NCI-H446 (cell line): ENCODE data around the gene TLR2.

Experiments used
- DNase-seq, 2 experiments: peaks; one replicate each; lab custom pipeline; 2025; lab: John Stamatoyannopoulos, UW

Gene TLR2, protein sequence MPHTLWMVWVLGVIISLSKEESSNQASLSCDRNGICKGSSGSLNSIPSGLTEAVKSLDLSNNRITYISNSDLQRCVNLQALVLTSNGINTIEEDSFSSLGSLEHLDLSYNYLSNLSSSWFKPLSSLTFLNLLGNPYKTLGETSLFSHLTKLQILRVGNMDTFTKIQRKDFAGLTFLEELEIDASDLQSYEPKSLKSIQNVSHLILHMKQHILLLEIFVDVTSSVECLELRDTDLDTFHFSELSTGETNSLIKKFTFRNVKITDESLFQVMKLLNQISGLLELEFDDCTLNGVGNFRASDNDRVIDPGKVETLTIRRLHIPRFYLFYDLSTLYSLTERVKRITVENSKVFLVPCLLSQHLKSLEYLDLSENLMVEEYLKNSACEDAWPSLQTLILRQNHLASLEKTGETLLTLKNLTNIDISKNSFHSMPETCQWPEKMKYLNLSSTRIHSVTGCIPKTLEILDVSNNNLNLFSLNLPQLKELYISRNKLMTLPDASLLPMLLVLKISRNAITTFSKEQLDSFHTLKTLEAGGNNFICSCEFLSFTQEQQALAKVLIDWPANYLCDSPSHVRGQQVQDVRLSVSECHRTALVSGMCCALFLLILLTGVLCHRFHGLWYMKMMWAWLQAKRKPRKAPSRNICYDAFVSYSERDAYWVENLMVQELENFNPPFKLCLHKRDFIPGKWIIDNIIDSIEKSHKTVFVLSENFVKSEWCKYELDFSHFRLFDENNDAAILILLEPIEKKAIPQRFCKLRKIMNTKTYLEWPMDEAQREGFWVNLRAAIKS

DNA sequence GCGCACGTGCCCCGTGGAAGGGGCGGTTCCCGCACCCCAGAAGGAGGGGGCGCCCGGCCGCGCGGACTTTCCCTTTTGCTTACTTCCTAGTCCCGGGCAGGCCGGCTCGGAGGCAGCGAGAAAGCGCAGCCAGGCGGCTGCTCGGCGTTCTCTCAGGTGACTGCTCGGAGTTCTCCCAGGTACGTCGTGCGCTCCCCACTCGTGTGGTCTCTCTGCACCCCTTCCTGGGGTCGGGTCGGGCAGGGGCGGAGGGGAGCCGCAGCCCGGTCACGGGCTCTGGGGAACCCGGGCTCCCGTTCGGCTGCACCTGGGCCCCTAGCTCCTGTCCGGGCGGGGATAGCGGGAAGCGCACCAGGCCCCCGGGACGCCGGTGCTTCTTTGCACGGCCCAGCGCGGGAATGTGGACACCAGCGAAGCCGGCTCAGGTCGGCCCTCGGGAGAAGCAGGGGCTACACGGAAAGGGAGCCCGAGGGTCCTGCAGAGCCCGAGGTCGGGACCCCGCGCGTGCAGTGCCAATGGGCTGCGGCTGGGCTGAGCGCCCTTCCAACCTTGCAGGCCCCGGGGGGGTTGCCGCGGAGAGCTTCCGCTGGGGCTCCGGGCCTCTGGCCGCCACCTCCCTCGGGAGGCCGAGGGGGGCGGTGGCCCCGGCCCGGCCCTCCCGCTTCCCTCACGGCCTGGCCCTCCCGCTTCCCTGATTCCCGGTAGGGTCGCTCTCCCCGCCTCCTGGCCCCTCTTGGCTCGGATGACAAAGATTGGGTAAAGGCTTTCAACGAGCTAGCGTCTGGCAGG is at the start of gene TLR2:
TSS of gene TLR2 (plus strand) at position 99 of the 789 bp plus-strand sequence. CDS start 18,628 bp downstream, outside the sequence.
- no peak for DNase-seq

DNA sequence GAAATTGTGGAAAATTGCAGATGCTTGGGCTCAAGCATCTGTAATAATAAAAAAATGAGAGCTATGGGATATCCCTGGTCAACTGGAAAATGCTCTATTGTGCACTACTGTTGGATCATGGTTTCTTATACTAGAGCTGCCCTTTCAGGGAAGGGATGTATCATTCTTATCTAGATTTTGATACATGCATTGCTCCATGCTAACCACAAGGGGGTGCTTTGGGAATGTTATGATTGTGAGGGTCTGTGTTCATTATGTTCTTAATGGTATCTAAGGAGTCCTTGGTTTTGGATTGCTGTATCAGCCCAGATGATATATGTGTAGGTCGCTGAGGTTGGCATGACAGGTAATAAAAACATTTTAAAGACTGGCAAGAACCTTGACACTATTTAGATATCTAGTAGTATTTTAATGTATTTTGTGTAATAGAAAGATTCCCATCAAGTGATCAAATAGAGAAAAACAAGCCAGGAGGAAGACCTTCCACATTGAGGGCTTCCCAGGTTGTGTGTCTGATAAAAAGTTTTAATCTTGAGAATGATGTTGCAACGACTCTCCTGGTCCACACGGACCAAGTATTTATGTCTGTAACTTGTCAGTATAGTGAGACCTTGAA is 49.2 kb upstream of the TLR2 start:
- DNase-seq: peak in 1 of 2 experiments; percentile 4

DNA sequence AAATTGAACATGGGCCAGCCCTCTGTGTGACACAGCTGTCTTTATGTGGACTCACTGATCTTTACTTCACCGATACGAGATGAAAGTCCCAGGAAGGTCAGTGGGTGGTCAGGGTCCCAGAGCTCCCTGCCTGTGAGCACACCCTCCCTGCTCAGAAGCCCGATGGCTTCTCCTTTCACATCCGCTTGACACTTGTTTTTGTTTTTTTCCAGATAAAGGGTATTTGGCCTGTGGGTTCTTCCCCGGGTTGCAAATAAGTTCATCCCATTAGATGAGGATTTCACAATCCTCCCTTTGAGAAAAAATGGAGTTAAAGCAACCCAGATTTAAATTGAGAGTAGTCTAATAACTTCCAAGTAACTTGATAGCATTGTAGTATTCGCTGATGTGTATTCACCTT is 48.2 kb upstream of the TLR2 start:
- DNase-seq: no peak

DNA sequence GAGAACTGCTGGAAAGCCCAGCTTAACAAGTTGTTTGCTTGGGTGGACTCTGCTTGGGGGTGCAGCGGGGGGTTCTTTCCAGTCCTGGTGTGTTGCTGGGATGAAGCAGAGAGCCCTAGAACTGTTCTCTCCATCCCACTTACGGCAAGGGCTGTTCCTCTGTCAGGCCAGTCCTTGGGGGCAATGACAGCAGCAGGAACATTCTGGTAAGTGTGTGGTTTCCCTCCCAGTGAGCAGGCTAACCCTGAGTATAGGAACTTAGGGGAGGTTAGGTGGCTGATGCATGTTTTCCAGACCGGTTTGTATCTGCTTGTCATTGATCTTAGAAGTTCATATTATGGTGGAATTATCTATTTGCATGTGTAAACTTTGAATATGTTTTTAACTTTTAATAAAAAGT is 46.9 kb upstream of the TLR2 start:
- no peak for DNase-seq

DNA sequence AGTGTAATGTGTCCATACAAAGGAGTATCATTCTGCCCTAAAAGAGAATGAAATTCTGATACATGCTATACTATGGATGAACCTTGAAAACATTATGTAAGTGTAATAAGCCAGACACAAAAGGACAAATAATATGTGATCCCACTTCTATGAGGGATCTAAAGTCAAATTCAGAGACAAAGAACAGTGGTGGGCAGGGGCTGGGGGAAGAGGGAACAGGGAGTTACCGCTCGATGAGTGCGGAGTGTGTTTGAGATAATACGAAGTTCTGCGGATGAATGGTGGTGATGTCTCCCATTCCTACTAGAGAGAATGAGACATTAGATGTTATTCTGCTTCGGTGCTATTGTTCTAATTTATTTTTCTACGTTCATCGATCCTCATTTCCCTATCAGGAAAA is 46.1 kb upstream of the TLR2 start:
- no peak for DNase-seq

DNA sequence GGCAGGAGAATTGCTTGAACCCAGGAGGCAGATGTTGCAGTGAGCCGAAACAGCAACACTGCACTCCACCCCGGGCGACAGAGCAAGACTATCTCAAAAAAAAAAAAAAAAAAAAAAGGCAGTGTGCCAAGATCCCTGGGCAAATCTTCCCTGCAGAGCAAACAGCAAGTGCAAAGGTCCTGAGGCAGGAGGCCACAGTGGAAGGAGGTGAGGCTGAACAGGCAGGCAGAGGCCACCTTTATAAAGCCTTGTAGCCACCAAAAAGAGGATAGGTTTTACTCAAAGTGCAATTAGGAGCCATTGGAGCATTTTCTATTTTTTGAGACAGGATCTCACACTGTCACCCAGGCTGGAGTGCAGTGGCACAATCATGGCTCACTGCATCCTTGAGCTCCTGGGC is 45.1 kb upstream of the TLR2 start:
- no peak for DNase-seq

DNA sequence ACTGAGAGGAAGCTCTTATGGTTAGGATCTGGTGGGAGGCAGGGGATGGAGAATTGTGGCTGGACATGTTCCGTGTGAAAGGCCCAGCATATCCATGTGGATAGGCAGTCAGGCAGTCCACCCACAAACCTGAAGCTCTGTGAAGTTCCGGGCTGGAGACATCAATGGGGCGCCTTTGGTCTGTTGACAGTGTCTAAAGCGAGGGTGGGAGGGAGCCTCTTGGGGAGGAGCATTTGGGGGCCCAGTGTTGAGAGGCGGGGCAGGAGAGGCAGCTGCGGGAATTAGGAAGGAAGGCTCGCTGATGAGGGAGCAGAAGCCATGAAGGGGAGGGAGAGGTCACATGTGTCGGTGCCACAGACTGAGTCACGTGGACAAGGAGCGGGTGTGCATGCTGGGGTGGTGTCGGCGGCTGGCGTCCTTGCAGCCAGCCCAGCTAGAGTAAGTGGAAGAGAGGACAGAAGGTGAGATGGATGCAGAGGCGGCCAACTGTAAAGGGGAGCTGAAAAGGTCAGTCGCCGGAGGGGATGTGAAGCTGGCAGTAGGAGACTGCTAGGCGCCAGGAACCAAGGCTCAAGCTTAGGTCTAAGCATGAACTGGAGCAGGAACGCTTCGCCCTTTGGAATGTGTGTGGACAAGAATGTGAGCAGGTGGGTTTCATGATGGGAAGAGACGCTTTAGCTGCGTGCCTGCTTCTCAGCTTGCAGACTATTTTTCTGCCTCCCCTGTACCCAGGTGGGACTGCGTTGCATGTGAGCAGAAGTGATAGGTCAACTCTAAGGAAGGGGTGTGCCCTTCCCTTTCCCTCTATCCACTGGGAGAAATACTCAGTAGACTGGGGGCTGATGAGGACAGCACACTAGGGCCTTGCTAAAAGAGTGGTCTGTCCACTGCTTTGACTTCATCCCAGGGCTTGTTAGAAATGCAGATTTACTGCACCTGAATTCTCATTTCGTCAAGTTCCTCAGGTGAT is 44.0 kb upstream of the TLR2 start:
- DNase-seq: no peak

DNA sequence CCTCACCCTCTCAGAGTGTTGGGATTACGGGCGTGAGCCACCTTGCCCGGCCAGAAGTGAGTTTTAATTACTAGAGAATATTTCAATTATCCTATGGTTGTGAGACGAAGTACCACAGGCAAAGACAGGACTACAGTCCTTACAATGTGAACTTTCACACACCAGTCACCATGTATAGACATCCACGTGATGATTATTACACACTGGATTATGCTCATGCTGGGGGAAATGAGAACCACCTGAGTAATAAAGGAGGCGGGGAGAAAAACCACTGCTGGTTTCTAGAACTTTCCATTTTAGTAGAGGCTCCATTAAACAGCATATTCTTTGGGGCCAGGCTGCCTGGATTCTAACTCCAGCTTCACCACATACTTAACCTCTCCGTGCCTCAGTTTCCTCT is 42.5 kb upstream of the TLR2 start:
- DNase-seq: no peak

DNA sequence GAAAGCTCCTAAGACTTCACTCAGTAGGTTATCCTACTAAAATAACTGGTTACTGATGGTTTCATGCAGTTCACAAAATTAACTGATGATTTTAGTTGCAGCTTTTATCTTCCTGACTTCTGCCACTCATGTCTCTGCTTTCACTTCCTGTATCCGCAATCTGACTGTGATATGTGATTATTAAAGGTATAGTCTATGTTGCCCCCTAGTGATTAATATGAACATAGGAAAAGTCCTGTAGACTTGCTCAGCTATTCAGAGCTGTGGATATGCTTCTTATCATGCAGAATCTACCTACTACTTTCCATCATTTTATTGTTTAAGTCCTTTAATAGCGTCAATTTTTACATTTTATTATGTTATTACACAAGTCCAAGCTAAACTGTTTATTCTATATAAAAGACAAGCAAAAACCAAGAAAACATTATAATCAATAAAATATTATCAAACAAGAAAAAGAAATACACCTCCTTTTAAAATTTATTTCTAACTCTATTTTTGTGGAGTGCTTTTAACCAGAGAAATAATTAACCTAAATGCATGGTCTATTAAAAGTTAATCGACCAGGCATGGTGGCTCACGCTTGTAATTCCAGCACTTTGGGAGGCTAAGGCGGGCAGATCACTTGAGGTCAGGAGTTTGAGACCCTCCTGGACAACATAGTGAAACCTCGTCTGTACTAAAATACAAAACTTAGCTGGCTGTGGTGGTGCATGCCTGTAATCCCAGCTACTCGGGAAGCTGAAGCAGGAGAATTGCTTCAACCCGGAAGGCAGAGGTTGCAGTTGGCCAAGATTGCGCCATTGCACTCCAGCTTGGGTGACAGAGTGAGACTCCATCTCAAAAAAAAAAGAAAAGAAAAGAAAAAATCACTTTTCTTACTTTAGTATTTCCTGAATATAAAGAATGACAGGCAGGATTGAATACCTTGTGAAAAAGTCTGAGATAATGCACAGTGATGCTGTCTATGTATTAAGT is 40.4 kb upstream of the TLR2 start:
- DNase-seq: peak; percentile 13 to 51

DNA sequence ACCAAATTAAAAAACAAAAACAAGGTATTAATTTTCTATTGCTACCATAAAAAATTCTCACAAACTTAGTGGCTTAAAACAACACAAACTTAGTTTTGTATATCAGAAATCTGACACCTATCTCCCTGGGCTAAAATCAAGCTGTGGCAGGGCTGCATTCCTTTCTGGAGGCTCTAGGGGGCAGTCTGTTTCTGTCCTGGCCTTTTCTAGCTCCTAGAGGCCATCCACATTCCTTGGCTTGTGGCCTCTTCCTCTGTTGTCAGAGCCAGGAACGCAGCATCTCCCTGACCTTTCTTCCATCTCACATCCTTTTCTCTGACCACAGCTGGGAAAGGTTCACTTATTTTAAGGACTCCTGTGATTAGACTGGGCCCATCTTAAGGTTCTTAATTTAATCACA is 38.9 kb upstream of the TLR2 start:
- DNase-seq: no peak

DNA sequence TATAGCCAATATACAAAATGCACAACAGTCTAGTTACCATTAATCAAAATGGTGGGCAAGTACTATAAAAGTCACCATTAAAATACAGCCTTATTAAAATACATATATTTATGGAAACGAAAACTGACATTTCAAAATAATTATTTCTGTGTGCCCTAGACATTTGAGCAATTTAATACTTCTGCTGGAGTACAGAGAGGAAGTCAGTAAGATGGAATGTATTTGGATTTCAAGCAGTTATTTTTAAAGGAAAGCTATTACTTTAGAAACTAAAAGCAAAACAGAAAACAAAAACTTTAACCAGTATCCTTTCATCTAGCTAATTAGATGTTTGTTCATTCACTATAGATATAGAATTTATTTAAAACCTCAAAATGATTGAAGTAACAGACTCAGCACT is 37.8 kb upstream of the TLR2 start:
- no peak for DNase-seq

DNA sequence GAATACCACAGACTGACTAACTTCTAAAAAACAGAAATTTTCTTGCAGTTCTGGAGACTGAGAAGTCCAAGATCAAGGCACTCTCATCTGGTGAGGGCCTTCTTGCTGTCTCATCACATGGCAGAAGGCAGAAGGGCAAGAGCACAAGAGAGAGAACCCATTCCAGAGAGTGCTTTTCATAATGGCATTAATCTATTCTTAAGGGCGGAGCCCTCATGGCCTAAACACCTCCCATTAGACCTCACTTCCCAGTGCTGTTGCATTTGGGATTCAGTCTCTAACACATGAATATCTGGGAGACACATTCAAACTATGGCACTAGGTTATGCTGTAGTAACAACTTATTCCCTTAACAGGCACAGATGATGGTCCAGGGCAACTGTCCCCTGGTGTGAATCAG is 37.1 kb upstream of the TLR2 start:
- no peak for DNase-seq

DNA sequence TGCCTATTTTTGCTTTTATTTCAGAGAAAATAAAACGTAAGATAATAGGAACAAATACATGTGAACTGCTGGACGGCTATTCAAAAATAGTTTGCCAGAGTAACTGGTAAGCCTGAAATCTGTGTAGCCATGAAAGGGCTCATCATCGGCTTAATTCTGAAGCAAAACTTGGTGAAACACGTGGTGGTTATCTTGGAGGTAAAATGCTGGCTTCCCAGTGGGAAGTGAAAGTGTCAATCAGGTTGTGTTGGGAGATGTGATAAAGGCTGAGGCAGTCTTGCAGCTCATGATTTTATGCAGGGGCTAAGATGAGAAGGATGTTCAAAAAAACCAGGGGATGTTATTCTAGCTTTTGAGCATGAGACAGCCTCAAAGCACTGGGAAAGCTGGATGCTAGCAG is 36.1 kb upstream of the TLR2 start:
- no peak for DNase-seq

DNA sequence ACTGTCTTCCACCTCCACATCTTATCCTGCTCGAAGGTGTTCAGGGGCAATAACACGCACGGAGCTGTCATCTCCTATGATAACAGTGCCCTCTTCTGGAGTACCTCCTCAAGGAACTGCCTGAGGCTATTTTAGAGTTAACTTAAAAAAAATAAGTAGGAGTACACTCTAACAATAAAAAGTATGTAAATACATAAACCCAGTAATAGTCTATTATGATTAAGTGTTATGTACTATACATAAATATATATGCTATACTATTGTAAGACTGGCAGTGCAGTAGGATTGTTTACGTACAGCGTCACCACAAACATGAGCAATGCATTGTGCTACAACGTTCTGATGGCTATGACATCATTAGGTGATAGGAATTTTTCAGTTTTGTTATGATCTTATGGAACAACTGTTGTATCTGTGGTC is 34.5 kb upstream of the TLR2 start:
- DNase-seq: peak in 1 of 2 experiments; percentile 14

DNA sequence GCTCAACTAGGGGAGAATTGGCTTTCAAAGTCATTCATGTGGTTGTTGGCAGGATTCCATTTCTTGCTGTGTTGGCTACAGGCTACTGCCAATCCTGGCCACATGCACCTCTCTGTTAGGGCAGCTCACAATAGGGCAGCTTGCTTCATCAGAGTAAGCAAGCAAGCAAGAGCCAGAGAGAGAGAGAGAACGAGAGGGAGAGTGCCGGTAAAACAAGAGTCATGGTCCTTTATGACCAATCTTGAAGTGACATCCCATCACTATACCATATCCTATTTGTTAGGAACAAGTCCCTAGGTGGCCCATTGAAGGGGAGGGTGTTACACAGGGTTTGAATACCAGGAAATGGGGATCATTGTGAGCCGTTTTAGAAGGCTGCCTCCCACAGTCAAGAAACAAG is 33.0 kb upstream of the TLR2 start:
- DNase-seq: peak in 1 of 2 experiments; percentile 50

DNA sequence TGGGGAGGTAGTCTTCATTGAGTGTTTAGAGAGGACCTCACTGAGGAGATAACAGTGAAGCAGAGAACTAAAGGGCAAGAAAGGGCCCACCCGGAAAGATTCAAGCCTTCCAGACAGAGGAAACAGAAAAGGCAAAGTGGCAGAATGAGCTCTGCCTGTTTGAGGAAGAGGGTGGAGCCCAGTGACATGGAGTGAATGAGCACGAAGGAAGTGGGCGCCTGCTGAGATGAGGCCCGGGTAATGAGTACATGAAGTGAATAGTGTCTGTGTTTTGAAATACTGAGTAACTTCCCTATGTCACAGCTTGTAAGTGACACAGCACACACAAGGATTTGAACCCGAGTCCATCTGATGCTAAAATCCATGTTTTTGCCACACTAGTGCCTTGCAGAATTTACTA is 32.5 kb upstream of the TLR2 start:
- no peak for DNase-seq

DNA sequence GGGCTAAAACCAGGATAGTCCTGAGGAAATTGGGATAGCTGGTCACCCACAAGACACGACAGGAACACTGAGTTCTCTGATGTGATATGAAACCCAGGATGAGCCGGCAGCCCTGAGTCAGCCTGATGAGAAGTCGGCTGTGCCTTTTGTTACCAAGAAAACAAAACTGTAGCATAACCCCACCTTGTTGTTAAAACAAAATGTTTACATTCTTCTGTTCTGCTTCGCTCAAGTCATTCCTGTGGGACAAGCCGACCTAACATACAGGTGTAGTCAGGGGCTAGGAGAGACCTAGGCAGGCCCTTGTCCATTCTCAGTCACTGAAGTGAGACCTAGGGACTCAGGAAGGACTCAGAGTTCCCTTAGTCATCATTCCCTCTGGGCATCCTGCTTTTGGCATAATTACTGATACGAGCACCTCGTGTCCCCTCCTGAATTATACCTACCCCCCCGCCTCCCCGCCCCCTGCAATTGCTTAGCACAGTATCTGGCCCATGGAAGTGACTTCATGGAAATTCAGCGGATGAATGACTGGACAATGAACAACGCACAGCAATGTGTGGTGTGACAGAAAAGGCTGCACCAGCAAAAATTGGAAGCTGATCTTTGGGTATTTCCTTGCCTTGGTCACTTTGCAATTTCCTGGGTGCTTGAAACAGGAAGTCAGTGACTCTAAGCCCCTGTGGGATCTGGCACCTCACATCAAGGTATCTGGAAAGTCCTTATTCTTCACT is 31.9 kb upstream of the TLR2 start:
- no peak for DNase-seq

DNA sequence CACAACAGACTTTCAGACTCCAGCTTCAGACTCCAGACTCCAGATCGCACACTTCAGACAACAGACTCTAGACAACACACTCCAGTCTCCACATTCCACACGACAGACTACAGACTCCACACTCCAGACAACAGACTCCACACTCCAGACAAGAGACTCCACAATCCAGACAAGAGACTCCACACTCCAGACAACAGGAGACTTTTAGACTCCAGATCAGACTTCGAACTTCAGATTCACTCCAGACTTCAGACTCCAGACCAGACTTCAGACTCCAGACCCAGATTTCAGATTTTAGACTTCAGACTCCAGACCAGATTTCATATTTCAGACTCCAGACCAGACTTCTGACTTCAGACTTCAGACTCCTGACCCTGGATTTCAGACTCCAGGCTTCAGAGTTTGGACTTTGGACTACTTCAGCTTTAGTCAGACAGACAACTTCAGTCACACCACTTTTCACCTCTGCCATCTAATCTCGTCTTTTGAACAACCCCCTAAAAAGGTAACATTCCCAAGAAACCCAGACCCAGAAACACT is 29.0 kb upstream of the TLR2 start:
- no peak for DNase-seq

DNA sequence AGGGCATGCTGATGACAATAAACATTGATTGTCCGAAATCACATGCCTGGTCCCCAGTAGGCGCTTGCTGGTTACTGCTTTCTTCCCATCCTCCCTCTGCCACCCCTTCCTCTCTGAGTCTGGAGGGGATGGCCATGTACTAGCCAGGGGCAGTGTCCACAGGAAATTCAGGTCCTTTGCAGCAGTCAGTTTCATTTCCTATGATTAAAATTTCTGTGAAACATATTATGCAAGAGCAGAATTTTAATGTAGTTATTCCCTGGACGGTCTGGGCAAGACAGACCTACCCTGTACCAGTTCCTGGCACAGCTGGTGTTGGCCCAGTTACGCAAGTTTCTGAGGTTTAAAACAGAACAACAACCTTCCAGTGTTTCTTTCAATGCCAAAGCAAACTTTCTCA is 28.2 kb upstream of the TLR2 start:
- no peak for DNase-seq
